Gastroesophageal sphincter (tissue), 4 donors: ENCODE results near the gene CERS3. TPM values are rescaled to one million over a fixed set of nuclear protein-coding genes. Genes with fewer than 3 reads are reported as not detected.
"Not testable (repeated sequence)": the region's sequence is repeated elsewhere in the genome, so short reads cannot be mapped to it uniquely, and the experiment has no call there.

Experiments used
- ATAC-seq: fragments of 150-250 bp; one replicate; pipeline ENCODE4 v1.9.1; 2016; ENCODE audit warnings: mild to moderate bottlenecking, moderate library complexity
- H3K27ac ChIP-seq, 4 donors: fragments of 200-600 bp; sonication (generic) in 3 of 4; 1 replicate in 3 of 4; 2 replicates in 1 of 4; pipeline ENCODE4 v1.5.1; 2016 to 2019
- H3K27me3 ChIP-seq: fragments of 200-600 bp; sonication (generic); one replicate; pipeline ENCODE4 v1.5.1; 2019
- H3K36me3 ChIP-seq, 2 donors: fragments of 200-600 bp; sonication (generic); one replicate each; pipeline ENCODE4 v1.5.1; 2019; ENCODE audit warnings: control low read depth in 1 of 2
- H3K4me1 ChIP-seq, 3 donors: fragments of 200-600 bp; sonication (generic); 1 replicate in 2 of 3; 2 replicates in 1 of 3; pipeline ENCODE4 v1.5.1; 2016 to 2019; ENCODE audit warnings: control low read depth in 2 of 3
- H3K4me3 ChIP-seq, 2 donors: fragments of 200-600 bp; sonication (generic); one replicate each; pipeline ENCODE4 v1.5.1; 2019; ENCODE audit warnings: mild to moderate bottlenecking in 1 of 2, moderate library complexity in 1 of 2
- H3K9me3 ChIP-seq, 3 donors: fragments of 200-600 bp; sonication (generic); one replicate each; pipeline ENCODE4 v1.5.1; 2017 to 2019; ENCODE audit warnings: control low read depth in 2 of 3
- EP300 ChIP-seq: sonication (generic); formaldehyde crosslinking; IDR thresholded peaks from one replicate; pipeline ENCODE4 v1.6.1; 2017; ENCODE audit warnings: antibody characterized with exemption, mild to moderate bottlenecking
- POLR2A ChIP-seq, 2 donors: fragments of 450-650 bp; IDR thresholded peaks; one replicate each; pipeline ENCODE4 v1.6.1; 2017; ENCODE audit warnings: antibody characterized with exemption in 2 of 2, mild to moderate bottlenecking in 2 of 2, moderate library complexity in 1 of 2
- POLR2AphosphoS5 ChIP-seq: sonication (generic); formaldehyde crosslinking; IDR thresholded peaks from one replicate; pipeline ENCODE4 v1.6.1; 2017; ENCODE audit warnings: antibody characterized with exemption
- WGBS, 2 donors: methylation state at CpG; one replicate each; pipeline ENCODE4 v1.1.5; 2018; ENCODE audit warnings: low coverage in 1 of 2; 5-methylcytosine and 5-hydroxymethylcytosine counted together
- total RNA-seq, 4 donors: library from RNA; depleted of rRNA; stranded (reverse); fragments of >200 nt; gene quantifications; one replicate each; pipeline ENCODE4 v1.1.0, GENCODE V29; 2016
- TF ChIP-seq, protein P1 (sequence below), 4 experiments: fragments of 200-600 bp in 2 of 4; fragments of 450-650 bp in 2 of 4; sonication (generic) in 1 of 4; IDR thresholded peaks; one replicate each; pipeline ENCODE4 v1.5.1; 2017 to 2019; ENCODE audit warnings: antibody characterized with exemption in 4 of 4, mild to moderate bottlenecking in 2 of 4, moderate library complexity in 2 of 4

CERS3 gene
- total RNA-seq, 4 donors from 2014 or later = 0.27 to 7.6 (median 1.1) TPM

DNA sequence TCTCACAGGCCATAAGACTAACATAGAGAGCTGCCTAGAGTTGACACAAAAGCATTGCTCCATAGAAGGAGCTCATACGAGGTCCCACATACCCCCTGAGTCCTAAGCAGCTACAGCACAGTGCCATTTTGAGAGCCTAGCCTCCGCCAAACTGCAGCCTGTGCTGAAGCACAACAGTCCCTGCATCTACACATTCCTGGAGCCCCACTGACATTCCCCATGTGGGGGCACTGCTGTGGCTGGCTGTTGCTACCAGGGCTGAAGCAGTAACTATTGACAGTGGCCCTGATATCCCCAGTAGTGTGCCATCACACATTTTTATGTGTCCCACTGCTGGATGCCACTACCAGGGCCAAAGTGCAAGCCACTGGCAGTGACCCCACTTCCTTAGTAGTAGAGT is 80.3 kb downstream of the CERS3 start:
- WGBS, 2 donors = 63% methylated on average over 1 of the region's 2 CpGs; no CpG with 5 or more reads in 1 of the 2 donors
- no peak overlapping the region for H3K27ac ChIP-seq
- no peaks in the 10 kb centered on the region for H3K36me3 ChIP-seq
- H3K27me3 ChIP-seq = no peaks in the 10 kb centered on the region
- peaks cover 0 to 23% (median 0%) of the 10 kb centered on the region in 3 donors for H3K9me3 ChIP-seq
- H3K4me1 ChIP-seq = no peaks in the 10 kb centered on the region
- no peak overlapping the region for H3K4me3 ChIP-seq
- TF ChIP-seq POLR2A (IDR thresholded peaks at IDR 0.05) (no peak), EP300 (no peak), POLR2AphosphoS5 (no peak)
- TF ChIP-seq, protein P1, sequence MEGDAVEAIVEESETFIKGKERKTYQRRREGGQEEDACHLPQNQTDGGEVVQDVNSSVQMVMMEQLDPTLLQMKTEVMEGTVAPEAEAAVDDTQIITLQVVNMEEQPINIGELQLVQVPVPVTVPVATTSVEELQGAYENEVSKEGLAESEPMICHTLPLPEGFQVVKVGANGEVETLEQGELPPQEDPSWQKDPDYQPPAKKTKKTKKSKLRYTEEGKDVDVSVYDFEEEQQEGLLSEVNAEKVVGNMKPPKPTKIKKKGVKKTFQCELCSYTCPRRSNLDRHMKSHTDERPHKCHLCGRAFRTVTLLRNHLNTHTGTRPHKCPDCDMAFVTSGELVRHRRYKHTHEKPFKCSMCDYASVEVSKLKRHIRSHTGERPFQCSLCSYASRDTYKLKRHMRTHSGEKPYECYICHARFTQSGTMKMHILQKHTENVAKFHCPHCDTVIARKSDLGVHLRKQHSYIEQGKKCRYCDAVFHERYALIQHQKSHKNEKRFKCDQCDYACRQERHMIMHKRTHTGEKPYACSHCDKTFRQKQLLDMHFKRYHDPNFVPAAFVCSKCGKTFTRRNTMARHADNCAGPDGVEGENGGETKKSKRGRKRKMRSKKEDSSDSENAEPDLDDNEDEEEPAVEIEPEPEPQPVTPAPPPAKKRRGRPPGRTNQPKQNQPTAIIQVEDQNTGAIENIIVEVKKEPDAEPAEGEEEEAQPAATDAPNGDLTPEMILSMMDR (IDR thresholded peaks at IDR 0.05) = no peak
- ATAC-seq = no peak

DNA sequence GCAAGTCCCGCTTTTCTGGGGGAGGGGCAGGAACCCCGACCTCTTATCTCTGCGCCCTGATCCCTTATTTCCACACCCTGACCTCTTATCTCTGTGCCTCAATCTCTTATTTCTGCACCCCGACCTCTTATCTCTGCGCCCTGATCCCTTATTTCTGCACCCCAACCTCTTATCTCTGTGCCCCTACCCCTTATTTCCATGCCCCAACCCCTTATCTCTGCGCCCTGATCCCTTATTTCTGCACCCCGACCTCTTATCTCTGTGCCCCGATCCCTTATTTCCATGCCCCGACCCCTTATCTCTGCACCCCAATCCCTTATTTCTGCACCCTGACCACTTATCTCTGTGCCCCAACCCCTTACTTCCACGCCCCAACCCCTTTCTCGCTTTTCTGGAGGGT is 87.7 kb downstream of the CERS3 start:
- H3K27me3 ChIP-seq, H3K4me3 ChIP-seq, ATAC-seq, H3K4me1 ChIP-seq, H3K36me3 ChIP-seq, H3K27ac ChIP-seq, H3K9me3 ChIP-seq: not testable (repeated sequence)
- WGBS, 2 donors = 82 to 93% methylated on average over 9 to 11 of the region's 11 CpGs

DNA sequence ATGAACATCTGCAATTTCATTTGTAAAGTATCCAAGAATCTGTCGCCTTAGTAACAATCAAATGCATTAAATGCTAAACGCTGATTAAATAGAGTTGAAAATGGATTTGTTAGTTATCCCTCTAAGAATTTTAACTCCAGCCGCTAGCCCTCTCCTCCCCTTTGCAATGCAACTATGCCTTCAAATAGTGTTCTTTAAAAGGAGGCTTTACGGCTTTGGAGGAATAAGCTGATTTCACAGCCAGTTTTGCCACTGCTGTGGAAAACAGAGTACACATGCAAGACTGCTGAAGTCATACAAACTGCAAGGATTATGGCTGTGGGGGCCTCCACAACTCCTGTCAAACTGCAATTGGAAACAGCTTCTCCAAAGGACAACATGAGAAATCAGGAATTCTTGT is 89.2 kb downstream of the CERS3 start:
- no peak for ATAC-seq
- Histone ChIP-seq H3K4me1 (peaks cover 0 to 9% (median 0%) of the 10 kb centered on the region in 3 donors), H3K36me3 (no peaks in the 10 kb centered on the region), H3K27me3 (no peaks in the 10 kb centered on the region), H3K9me3 (no peaks in the 10 kb centered on the region), H3K27ac (no peak overlapping the region), H3K4me3 (no peak overlapping the region)
- WGBS, 2 donors = 28 to 56% methylated on average over 4 of the region's 4 CpGs
- TF ChIP-seq EP300 (no peak), POLR2AphosphoS5 (no peak), POLR2A (IDR thresholded peaks at IDR 0.05) (no peak)
- TF ChIP-seq, protein P1 (IDR thresholded peaks at IDR 0.05) = no peak

DNA sequence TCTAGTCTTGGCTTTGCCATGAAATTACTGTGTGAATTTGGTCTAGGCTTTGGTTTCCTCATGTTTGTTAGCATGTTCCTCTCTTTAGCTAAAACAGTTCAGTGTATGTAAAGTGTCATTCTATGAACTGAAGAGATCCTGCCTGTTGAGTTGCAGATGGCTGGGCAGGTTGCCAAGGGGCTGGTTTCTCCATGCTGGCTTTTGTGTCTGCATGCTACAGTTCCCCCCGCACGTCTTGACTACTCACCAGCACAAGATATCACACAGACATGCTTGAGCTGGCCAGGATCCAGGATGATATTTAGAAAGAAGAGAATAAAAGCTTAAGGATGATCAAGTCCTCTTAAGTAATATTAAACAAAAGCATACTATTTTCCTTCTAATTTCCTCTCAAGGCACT is 90.2 kb downstream of the CERS3 start:
- 0% methylated on average over 1 to 2 of the region's 2 CpGs for WGBS, 2 donors
- no peak for ATAC-seq
- TF ChIP-seq, protein P1 (IDR thresholded peaks at IDR 0.05) = no peak
- TF ChIP-seq POLR2A (IDR thresholded peaks at IDR 0.05) = no peak
- TF ChIP-seq POLR2AphosphoS5 = no peak
- no peaks in the 10 kb centered on the region for H3K9me3 ChIP-seq
- H3K4me3 ChIP-seq = no peak overlapping the region
- H3K27me3 ChIP-seq = no peaks in the 10 kb centered on the region
- H3K4me1 ChIP-seq = peaks cover 0 to 9% (median 0%) of the 10 kb centered on the region in 3 donors
- no peaks in the 10 kb centered on the region for H3K36me3 ChIP-seq
- H3K27ac ChIP-seq = no peak overlapping the region

DNA sequence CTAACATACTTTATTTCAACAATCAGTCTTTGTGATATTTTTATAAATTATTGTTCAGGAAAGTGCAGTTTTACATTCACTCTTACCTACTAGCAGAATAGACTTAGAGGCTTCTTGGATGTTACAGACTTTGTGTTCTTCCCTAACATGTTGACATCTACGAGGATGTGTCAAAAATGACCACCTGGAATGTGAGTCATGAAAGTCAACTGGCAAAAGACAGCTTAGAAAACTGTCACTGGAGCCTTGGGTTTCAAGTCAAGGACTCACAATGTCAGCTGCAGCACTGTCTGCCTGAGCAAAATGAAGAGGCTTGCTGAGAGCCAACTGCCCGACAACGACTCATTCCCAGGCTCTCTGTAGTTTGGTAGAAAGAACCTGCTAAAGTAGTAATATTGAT is 91.5 kb downstream of the CERS3 start:
- H3K9me3 ChIP-seq = no peaks in the 10 kb centered on the region
- no peak overlapping the region for H3K27ac ChIP-seq
- no peak overlapping the region for H3K4me3 ChIP-seq
- ATAC-seq = no peak
- no peaks in the 10 kb centered on the region for H3K27me3 ChIP-seq
- 80 to 90% methylated on average over 1 to 2 of the region's 3 CpGs for WGBS, 2 donors
- no peaks in the 10 kb centered on the region for H3K36me3 ChIP-seq
- peaks cover 0 to 9% (median 0%) of the 10 kb centered on the region in 3 donors for H3K4me1 ChIP-seq
- no peak for TF ChIP-seq POLR2A (IDR thresholded peaks at IDR 0.05)
- no peak for TF ChIP-seq EP300
- TF ChIP-seq POLR2AphosphoS5 = no peak
- TF ChIP-seq, protein P1 (IDR thresholded peaks at IDR 0.05) = no peak
